Measurements from ENCODE around the gene SULT1A2.

GRCh38 chr16:28563218-28563617, 33.6 kb downstream of the SULT1A2 start:
- TF ChIP-seq CTCF (IDR thresholded peaks at IDR 0.05) (no peak), EP300 (IDR thresholded peaks at IDR 0.05) (no peak), POLR2A (IDR thresholded peaks at IDR 0.05) (no peak)

Measured in tibial nerve (tissue), 4 donors.